Gastroesophageal sphincter (tissue), 4 donors: ENCODE measurements around the gene SYT14. TPM values are rescaled to one million over a fixed set of nuclear protein-coding genes. Genes with fewer than 3 reads are reported as not detected.

ENCODE experiments used
- ATAC-seq: fragments of 150-250 bp; one replicate; pipeline ENCODE4 v1.9.1; 2016; ENCODE audit warnings: mild to moderate bottlenecking, moderate library complexity
- H3K27ac ChIP-seq, 4 donors: fragments of 200-600 bp; sonication (generic) in 3 of 4; 1 replicate in 3 of 4; 2 replicates in 1 of 4; pipeline ENCODE4 v1.5.1; 2016 to 2019
- H3K27me3 ChIP-seq: fragments of 200-600 bp; sonication (generic); one replicate; pipeline ENCODE4 v1.5.1; 2019
- H3K36me3 ChIP-seq, 2 donors: fragments of 200-600 bp; sonication (generic); one replicate each; pipeline ENCODE4 v1.5.1; 2019; ENCODE audit warnings: control low read depth in 1 of 2
- H3K4me1 ChIP-seq, 3 donors: fragments of 200-600 bp; sonication (generic); 1 replicate in 2 of 3; 2 replicates in 1 of 3; pipeline ENCODE4 v1.5.1; 2016 to 2019; ENCODE audit warnings: control low read depth in 2 of 3
- H3K4me3 ChIP-seq, 2 donors: fragments of 200-600 bp; sonication (generic); one replicate each; pipeline ENCODE4 v1.5.1; 2019; ENCODE audit warnings: mild to moderate bottlenecking in 1 of 2, moderate library complexity in 1 of 2
- H3K9me3 ChIP-seq, 3 donors: fragments of 200-600 bp; sonication (generic); one replicate each; pipeline ENCODE4 v1.5.1; 2017 to 2019; ENCODE audit warnings: control low read depth in 2 of 3
- CTCF ChIP-seq, 4 experiments: fragments of 200-600 bp in 2 of 4; fragments of 450-650 bp in 2 of 4; sonication (generic) in 1 of 4; IDR thresholded peaks; one replicate each; pipeline ENCODE4 v1.5.1; 2017 to 2019; ENCODE audit warnings: antibody characterized with exemption in 4 of 4, mild to moderate bottlenecking in 2 of 4, moderate library complexity in 2 of 4
- EP300 ChIP-seq: sonication (generic); formaldehyde crosslinking; IDR thresholded peaks from one replicate; pipeline ENCODE4 v1.6.1; 2017; ENCODE audit warnings: antibody characterized with exemption, mild to moderate bottlenecking
- POLR2A ChIP-seq, 2 donors: fragments of 450-650 bp; IDR thresholded peaks; one replicate each; pipeline ENCODE4 v1.6.1; 2017; ENCODE audit warnings: antibody characterized with exemption in 2 of 2, mild to moderate bottlenecking in 2 of 2, moderate library complexity in 1 of 2
- POLR2AphosphoS5 ChIP-seq: sonication (generic); formaldehyde crosslinking; IDR thresholded peaks from one replicate; pipeline ENCODE4 v1.6.1; 2017; ENCODE audit warnings: antibody characterized with exemption
- WGBS, 2 donors: methylation state at CpG; one replicate each; pipeline ENCODE4 v1.1.5; 2018; ENCODE audit warnings: low coverage in 1 of 2; 5-methylcytosine and 5-hydroxymethylcytosine counted together
- total RNA-seq, 4 donors: library from RNA; depleted of rRNA; stranded (reverse); fragments of >200 nt; gene quantifications; one replicate each; pipeline ENCODE4 v1.1.0, GENCODE V29; 2016

SYT14 gene
- total RNA-seq, 4 donors from 2014 or later: under 0.01 to 0.27 TPM; not detected in 2

GRCh38 chr1:209945377-209945776, 7.4 kb downstream of the SYT14 start:
- WGBS, 2 donors: 60 to 68% methylated on average over 2 of the region's 2 CpGs
- Histone ChIP-seq H3K27ac (no peak overlapping the region), H3K4me1 (no peaks in the 10 kb centered on the region), H3K9me3 (no peaks in the 10 kb centered on the region), H3K27me3 (peaks cover 14% of the 10 kb centered on the region), H3K36me3 (no peaks in the 10 kb centered on the region), H3K4me3 (no peak overlapping the region)
- no peak for ATAC-seq
- TF ChIP-seq CTCF (IDR thresholded peaks at IDR 0.05): no peak
- no peak for TF ChIP-seq POLR2A (IDR thresholded peaks at IDR 0.05)
- TF ChIP-seq EP300: no peak
- TF ChIP-seq POLR2AphosphoS5: no peak

DNA sequence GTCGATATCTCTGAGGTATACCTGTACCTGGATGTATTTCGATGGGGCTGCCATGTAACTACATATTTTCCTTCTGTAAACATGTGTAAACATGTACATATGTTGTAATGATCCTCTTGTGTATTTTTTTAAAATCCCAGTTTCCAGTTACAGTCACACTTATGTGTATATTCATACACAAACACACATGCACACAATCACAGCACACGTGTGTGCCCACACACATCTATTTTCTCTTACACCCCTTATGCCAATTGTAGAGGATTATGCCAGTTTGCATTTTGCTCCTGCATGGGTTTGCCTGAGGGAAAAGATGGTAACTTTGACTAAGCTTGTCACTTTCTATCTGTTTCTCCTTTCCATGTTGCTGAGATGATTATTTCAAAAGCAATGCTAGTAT, 10.1 kb downstream of the SYT14 start:
- no peaks in the 10 kb centered on the region for H3K4me1 ChIP-seq
- 71 to 82% methylated on average over 3 of the region's 3 CpGs for WGBS, 2 donors
- no peaks in the 10 kb centered on the region for H3K36me3 ChIP-seq
- no peaks in the 10 kb centered on the region for H3K27me3 ChIP-seq
- TF ChIP-seq CTCF (IDR thresholded peaks at IDR 0.05) (no peak), POLR2A (IDR thresholded peaks at IDR 0.05) (no peak), EP300 (no peak), POLR2AphosphoS5 (no peak)
- no peak overlapping the region for H3K4me3 ChIP-seq
- no peaks in the 10 kb centered on the region for H3K9me3 ChIP-seq
- no peak for ATAC-seq
- H3K27ac ChIP-seq: no peak overlapping the region

DNA sequence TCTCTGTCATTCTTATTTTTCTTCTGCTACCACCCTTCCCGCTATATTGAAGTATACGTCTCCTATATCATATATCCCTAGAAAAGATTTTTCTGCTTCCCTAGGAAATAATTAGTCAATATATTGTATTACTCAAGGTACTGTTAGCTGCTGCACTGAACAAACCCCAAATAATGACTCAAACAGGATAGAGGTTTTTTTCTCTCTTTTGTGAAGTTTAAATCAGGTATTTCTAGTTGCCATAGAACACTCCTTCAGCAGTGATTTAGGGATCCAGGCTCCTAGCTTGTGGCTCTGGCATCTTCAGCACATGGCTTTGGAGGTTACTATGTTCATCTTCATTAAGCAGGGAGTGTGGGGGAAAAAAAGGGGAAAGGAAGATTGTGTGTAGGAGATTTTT, 18.1 kb downstream of the SYT14 start:
- ATAC-seq: no peak
- H3K27me3 ChIP-seq: no peaks in the 10 kb centered on the region
- 89 to 100% methylated on average over 2 of the region's 2 CpGs for WGBS, 2 donors

GRCh38 chr1:209959623-209960022, 21.6 kb downstream of the SYT14 start:
- Histone ChIP-seq H3K27ac (no peak overlapping the region), H3K4me3 (no peak overlapping the region), H3K9me3 (no peaks in the 10 kb centered on the region), H3K36me3 (no peaks in the 10 kb centered on the region), H3K4me1 (no peaks in the 10 kb centered on the region), H3K27me3 (no peaks in the 10 kb centered on the region)
- 73 to 83% methylated on average over 2 of the region's 2 CpGs for WGBS, 2 donors
- TF ChIP-seq POLR2AphosphoS5 (no peak), EP300 (no peak), CTCF (IDR thresholded peaks at IDR 0.05) (no peak), POLR2A (IDR thresholded peaks at IDR 0.05) (no peak)
- ATAC-seq: no peak

More for the DNA sequence above, 18.1 kb downstream of the SYT14 start:
- H3K9me3 ChIP-seq: no peaks in the 10 kb centered on the region
- H3K36me3 ChIP-seq: no peaks in the 10 kb centered on the region
- no peak overlapping the region for H3K27ac ChIP-seq
- H3K4me3 ChIP-seq: no peak overlapping the region
- TF ChIP-seq CTCF (IDR thresholded peaks at IDR 0.05): no peak
- TF ChIP-seq POLR2A (IDR thresholded peaks at IDR 0.05): no peak
- no peak for TF ChIP-seq EP300
- TF ChIP-seq POLR2AphosphoS5: no peak
- no peaks in the 10 kb centered on the region for H3K4me1 ChIP-seq

GRCh38 chr1:209960926-209961325, 22.9 kb downstream of the SYT14 start:
- TF ChIP-seq EP300 (no peak), CTCF (IDR thresholded peaks at IDR 0.05) (no peak), POLR2A (IDR thresholded peaks at IDR 0.05) (no peak), POLR2AphosphoS5 (no peak)
- Histone ChIP-seq H3K4me1 (no peaks in the 10 kb centered on the region), H3K9me3 (no peaks in the 10 kb centered on the region), H3K27ac (no peak overlapping the region), H3K36me3 (no peaks in the 10 kb centered on the region), H3K4me3 (no peak overlapping the region), H3K27me3 (no peaks in the 10 kb centered on the region)
- ATAC-seq: no peak
- WGBS, 2 donors: 35% methylated on average over 2 of the region's 2 CpGs; no CpG with 5 or more reads in 1 of the 2 donors
